Endothelial cell of umbilical vein (primary cell): ENCODE results near the gene NXPH1. TPM values are rescaled to one million over a fixed set of nuclear protein-coding genes. Genes with fewer than 3 reads are reported as not detected.

ENCODE experiments used
- BruUV-seq: library from RNA; stranded (reverse); fragments of 400-500 nt; replicated peaks from 2 replicates; lab custom pipeline; 2021; lab: Mats Ljungman, UMichigan
- CTCF ChIA-PET: fragments of 300-600, 350-600 bp; sonication (Branson Sonifier 250); formaldehyde crosslinking; loops from one replicate; lab custom pipeline; 2021; ENCODE audit warnings: antibody characterized with exemption, inconsistent platforms; lab: Charles Lee
- POLR2A ChIA-PET: fragments of 300-600, 350-600 bp; sonication (Branson Sonifier 250); formaldehyde crosslinking; loops from one replicate; lab custom pipeline; 2021; ENCODE audit warnings: antibody characterized with exemption, inconsistent platforms; lab: Charles Lee
- DNase-seq: peaks from one replicate; pipeline ENCODE4 v3.0.0-alpha.2; 2011; ENCODE audit warnings: low read depth, low spot score
- FAIRE-seq: peaks from 2 replicates; lab custom pipeline; 2011; peaks lifted over from hg19 to GRCh38; lab: Jason Lieb, UNC
- H2AFZ ChIP-seq: 2 replicates; pipeline ENCODE4 v1.6.0; 2012; ENCODE audit warnings: low read depth, low read length, control low read depth, inconsistent platforms
- H3K27ac ChIP-seq: 2 replicates; pipeline ENCODE4 v1.5.1; 2011; ENCODE audit warnings: low read depth, mild to moderate bottlenecking, control low read depth, low read length, moderate library complexity; ENCODE audit not compliant: insufficient read depth
- H3K27me3 ChIP-seq, 2 experiments: 2 replicates each; pipeline versions ENCODE4 v1.6.0 to v1.6.1; 2011; ENCODE audit warnings: low read length in 2 of 2, mixed read lengths in 1 of 2; ENCODE audit not compliant: control insufficient read depth in 2 of 2, insufficient read depth in 2 of 2
- H3K36me3 ChIP-seq, 2 experiments: 2 replicates in 1 of 2; 3 replicates in 1 of 2; pipeline ENCODE4 v1.5.1; 2011; ENCODE audit warnings: low read length in 2 of 2, mild to moderate bottlenecking in 1 of 2, moderate library complexity in 1 of 2; ENCODE audit not compliant: control insufficient read depth in 2 of 2, insufficient read depth in 2 of 2; ENCODE audit errors: extremely low read depth in 1 of 2
- H3K4me1 ChIP-seq: 3 replicates; pipeline ENCODE4 v1.5.1; 2011; ENCODE audit warnings: mild to moderate bottlenecking, low read length; ENCODE audit not compliant: control insufficient read depth, insufficient read depth; ENCODE audit errors: extremely low read depth
- H3K4me2 ChIP-seq: 2 replicates; pipeline ENCODE4 v1.6.1; 2011; ENCODE audit warnings: low read length, control low read depth, mixed read lengths; ENCODE audit not compliant: insufficient read depth
- H3K4me3 ChIP-seq, 3 experiments: fragments of 200-600 bp in 1 of 3; sonication (generic), shearing (Covaris generic) in 1 of 3; replicated peaks in 1 of 3; 2 replicates each; pipeline ENCODE4 v1.5.1; 2011 to 2016; ENCODE audit warnings: control low read depth in 3 of 3, low read length in 3 of 3, mild to moderate bottlenecking in 2 of 3, inconsistent platforms in 1 of 3, low read depth in 1 of 3, moderate library complexity in 1 of 3; ENCODE audit not compliant: insufficient read depth in 1 of 3
- H3K79me2 ChIP-seq: 2 replicates; pipeline ENCODE4 v1.6.0; 2012; ENCODE audit warnings: low read length, inconsistent platforms; ENCODE audit not compliant: control insufficient read depth, insufficient read depth
- H3K9ac ChIP-seq: replicated peaks from 2 replicates; pipeline ENCODE3; 2011; ENCODE audit warnings: low read length, control low read depth; ENCODE audit not compliant: insufficient read depth; ENCODE audit errors: extremely low read depth
- H3K9me1 ChIP-seq: replicated peaks from 3 replicates; pipeline ENCODE4 v1.6.0; 2011; ENCODE audit warnings: mild to moderate bottlenecking, low read length; ENCODE audit not compliant: control insufficient read depth, insufficient read depth; ENCODE audit errors: extremely low read depth
- H3K9me3 ChIP-seq: replicated peaks from 2 replicates; pipeline ENCODE4 v1.5.1; 2012; ENCODE audit warnings: low read length, inconsistent platforms; ENCODE audit not compliant: control insufficient read depth, insufficient read depth
- H4K20me1 ChIP-seq: replicated peaks from 2 replicates; pipeline ENCODE3; 2011; ENCODE audit warnings: mild to moderate bottlenecking, low read length; ENCODE audit not compliant: control insufficient read depth, insufficient read depth; ENCODE audit errors: extremely low read depth
- CTCF ChIP-seq, 2 donors: IDR thresholded peaks; 1 replicate in 1 of 2; 2 replicates in 1 of 2; pipeline ENCODE4 v1.5.1; 2011; ENCODE audit warnings: low read length in 2 of 2, mild to moderate bottlenecking in 2 of 2, moderate library complexity in 2 of 2, control low read depth in 1 of 2, inconsistent platforms in 1 of 2, low read depth in 1 of 2; ENCODE audit not compliant: insufficient read depth in 1 of 2; ENCODE audit errors: extremely low read depth in 1 of 2
- EZH2 ChIP-seq: IDR thresholded peaks from 2 replicates; pipeline ENCODE4 v1.6.1; 2012; ENCODE audit warnings: borderline replicate concordance, low read depth, mild to moderate bottlenecking, moderate library complexity, low read length, inconsistent platforms; ENCODE audit not compliant: severe bottlenecking
- FOS ChIP-seq: IDR thresholded peaks from 2 replicates; pipeline ENCODE4 v1.6.1; 2011; ENCODE audit warnings: mild to moderate bottlenecking, low read length, moderate library complexity, borderline replicate concordance; ENCODE audit not compliant: insufficient read depth
- GATA2 ChIP-seq: IDR thresholded peaks from 2 replicates; pipeline ENCODE4 v1.7.0; 2011; ENCODE audit warnings: low read depth, mild to moderate bottlenecking, moderate library complexity, mixed read lengths, low read length; ENCODE audit not compliant: insufficient read length, insufficient read depth
- JUN ChIP-seq: IDR thresholded peaks from 2 replicates; pipeline ENCODE4 v1.6.1; 2011; ENCODE audit warnings: borderline replicate concordance, low read depth; ENCODE audit not compliant: insufficient read length, insufficient read depth
- MAX ChIP-seq: IDR thresholded peaks from 2 replicates; pipeline ENCODE4 v1.6.1; 2011; ENCODE audit not compliant: insufficient read depth, insufficient read length
- MYC ChIP-seq: IDR thresholded peaks from one replicate; pipeline ENCODE4 v1.6.1; 2011; ENCODE audit warnings: mild to moderate bottlenecking, low read depth, low read length
- POLR2A ChIP-seq: IDR thresholded peaks from 2 replicates; pipeline ENCODE4 v1.6.1; 2012; ENCODE audit warnings: low read depth, mild to moderate bottlenecking, control low read depth, low read length
- dilution Hi-C: fragments of 300-500 bp; cut with MboI; formaldehyde crosslinking; loops from one replicate; pipeline ENCODE4 v1.15.0; 2019; ENCODE audit warnings: low sequenced_read_pairs; ENCODE audit not compliant: extremely low pct_ligation_motif_present
- intact Hi-C: fragments of 100-400 bp; cut with micrococcal nuclease; formaldehyde crosslinking; loops from one replicate; pipeline ENCODE4 v1.10.0; 2022
- polyA plus RNA-seq, 4 experiments: library from polyadenylated mRNA; depleted of rRNA in 3 of 4; stranded (reverse) in 3 of 4; unstranded in 1 of 4; fragments of >200 nt; gene quantifications; 2 replicates each; pipeline versions ENCODE4 v1.2.1 to v1.2.3, GENCODE V29; 2011 to 2012; ENCODE audit warnings: missing spikeins in 1 of 4
- total RNA-seq: library from RNA; stranded (reverse); gene quantifications from 2 replicates; pipeline ENCODE4 v1.2.3, GENCODE V29; 2021

Gene NXPH1
- total and polyA plus RNA-seq, 2 donors (not counting 3 experiments of a cell fraction or from before 2014, with no cell fraction given), result not detected

DNA sequence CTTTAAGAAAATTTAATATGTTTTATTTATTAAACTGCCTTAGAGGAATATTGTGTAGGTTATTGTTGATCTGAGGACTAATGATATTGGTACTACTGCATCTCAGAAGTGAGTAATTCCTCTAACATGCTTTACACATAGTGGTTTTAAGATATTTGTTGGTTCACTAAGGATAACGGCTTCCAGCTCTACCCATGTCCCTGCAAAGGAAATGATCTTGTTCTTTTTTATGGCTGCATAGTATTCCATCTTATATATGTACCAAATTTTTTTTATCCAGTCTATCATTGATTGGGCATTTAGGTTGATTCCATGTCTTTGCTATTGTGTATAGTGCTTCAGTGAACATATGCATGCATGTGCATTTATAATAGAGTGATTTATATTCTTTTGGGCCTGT, 20.1 kb downstream of the NXPH1 start:
- Histone ChIP-seq H3K9ac (no peak overlapping the region), H3K9me1 (no peaks in the 10 kb centered on the region), H3K36me3 (no peaks in the 10 kb centered on the region), H2AFZ (no peak overlapping the region), H3K4me3 (no peak overlapping the region), H3K9me3 (peaks cover 2% of the 10 kb centered on the region), H3K27ac (no peak overlapping the region), H3K27me3 (no peaks in the 10 kb centered on the region), H4K20me1 (no peaks in the 10 kb centered on the region), H3K4me1 (no peaks in the 10 kb centered on the region), H3K79me2 (no peaks in the 10 kb centered on the region), H3K4me2 (no peak overlapping the region)
- no TSS peak for BruUV-seq
- intact Hi-C loops, result no loop called here
- POLR2A ChIA-PET, result no interaction called here
- DNase-seq (no peak), FAIRE-seq (no peak)
- dilution Hi-C loops, result no loop called here
- no peak for TF ChIP-seq GATA2
- TF ChIP-seq JUN, result no peak
- no peak for TF ChIP-seq POLR2A
- TF ChIP-seq MAX, result no peak
- TF ChIP-seq CTCF (IDR thresholded peaks at IDR 0.05; ENCODE audit: extremely low read depth in 1 of 2, insufficient read depth in 1 of 2, low read depth in 1 of 2, low read length in 2 of 2), result no peak
- no peak for TF ChIP-seq MYC
- TF ChIP-seq EZH2, result no peak
- TF ChIP-seq FOS, result no peak
- CTCF ChIA-PET, result no interaction called here
